HG03442 (cell line): ENCODE measurements around the gene NEGR1.
"Not testable (repeated sequence)": the region's sequence is repeated elsewhere in the genome, so short reads cannot be mapped to it uniquely, and the experiment has no call there.

Experiments used
- ATAC-seq: cut with Tn5 transposase; IDR thresholded peaks from one replicate; pipeline ENCODE4 v1.9.1; 2021; ENCODE audit warnings: mild to moderate bottlenecking, moderate library complexity; ENCODE audit not compliant: unreplicated experiment

Gene NEGR1

DNA sequence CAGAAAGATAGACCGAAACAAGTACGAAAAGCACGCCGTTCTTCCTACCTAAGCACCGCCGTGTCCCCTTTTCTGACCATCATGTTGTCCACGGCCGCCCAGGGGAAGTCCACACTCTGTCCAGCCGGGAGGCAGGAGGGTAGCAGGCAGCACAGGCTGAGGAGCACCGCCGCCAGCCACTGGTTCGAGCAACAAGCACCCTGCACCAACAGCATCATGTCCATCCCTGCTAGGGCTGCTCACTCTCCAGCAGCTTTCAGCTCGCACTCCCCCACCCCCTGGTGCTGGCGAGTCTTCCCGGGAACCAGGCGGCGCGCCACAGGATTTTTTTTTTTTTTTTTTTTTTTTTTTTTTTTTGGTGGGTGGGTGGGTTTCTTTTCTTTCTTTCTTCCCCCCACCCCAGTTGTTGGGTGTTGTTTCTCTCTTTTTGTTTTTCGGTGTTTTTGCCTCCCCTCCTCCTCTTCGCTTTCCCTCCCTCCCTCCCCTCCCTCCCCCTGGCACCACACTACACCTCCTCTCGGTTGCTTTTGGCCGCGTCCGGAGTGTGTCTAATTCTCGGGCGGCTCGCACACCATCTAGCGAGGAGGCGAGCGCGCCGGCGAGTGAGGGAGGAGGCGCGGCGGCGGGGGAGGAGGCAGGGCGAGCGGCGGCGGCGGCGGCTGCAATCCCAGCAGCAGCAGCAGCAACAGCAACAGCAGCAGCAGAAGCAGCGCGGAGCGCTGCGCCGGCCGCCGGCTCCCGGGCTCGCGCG lies at the start of gene NEGR1:
NEGR1 (minus strand) TSS at position 269 of the 751 bp plus-strand sequence.
- ATAC-seq = peak; percentile 77

- no peak for ATAC-seq
These were observed 44.2 kb upstream of the NEGR1 start for GRCh38 chr1:72326494-72326893.

DNA sequence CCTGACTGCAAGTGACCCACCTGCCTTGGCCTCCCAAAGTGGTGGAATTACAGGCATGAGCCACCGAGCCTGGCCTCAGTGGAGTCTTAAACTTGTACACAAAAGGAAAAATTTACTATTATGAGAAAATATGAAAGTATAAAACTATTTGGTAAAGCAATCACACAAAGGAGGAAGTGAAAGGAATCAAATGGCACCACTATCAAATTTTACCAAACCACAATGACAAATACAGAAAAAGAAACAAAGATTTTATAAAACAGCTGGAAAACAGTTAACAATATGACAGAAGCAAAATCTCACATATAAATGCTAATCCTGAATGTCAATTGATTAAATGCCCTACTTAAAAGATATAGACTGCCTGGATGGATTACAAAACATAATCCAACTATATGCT lies 42.1 kb upstream of the NEGR1 start:
- no peak for ATAC-seq

DNA sequence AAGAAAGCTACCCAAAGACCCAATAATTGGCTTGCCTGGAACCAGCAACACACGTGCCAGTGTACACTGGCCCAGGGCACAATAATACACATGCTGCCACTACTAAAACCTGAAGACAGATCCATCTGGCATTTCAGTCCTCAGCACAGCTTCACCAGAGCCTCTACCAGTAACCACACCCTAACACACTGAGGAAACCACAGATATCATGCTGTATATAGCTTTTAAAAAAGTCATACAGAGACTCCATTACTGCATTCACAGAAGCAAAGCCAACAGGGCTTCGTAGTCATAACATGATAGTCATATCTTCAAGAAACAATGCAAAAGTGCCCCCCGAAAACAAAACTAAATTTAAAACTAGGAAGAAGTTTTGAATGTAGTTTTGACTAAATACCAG lies 40.6 kb upstream of the NEGR1 start:
- ATAC-seq = no peak

DNA sequence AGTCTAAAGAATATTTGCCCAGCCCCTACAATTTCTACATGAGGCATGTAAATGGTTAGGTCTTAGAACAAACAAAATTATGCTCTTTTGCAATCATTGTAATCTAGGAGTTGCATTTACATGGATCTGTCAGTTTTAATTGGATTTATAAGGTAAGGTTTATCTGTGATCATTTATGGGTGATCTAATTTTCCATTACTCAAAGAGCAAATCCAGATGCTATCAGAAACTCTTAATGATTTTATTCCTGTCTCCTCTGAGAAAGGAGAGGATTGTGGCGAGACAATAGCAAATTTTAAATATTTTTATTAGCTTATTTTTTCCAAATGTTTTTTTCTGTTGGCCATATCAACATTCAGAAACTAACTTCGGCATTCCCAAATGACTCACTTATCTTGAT lies 14.2 kb upstream of the NEGR1 start:
- no peak for ATAC-seq

DNA sequence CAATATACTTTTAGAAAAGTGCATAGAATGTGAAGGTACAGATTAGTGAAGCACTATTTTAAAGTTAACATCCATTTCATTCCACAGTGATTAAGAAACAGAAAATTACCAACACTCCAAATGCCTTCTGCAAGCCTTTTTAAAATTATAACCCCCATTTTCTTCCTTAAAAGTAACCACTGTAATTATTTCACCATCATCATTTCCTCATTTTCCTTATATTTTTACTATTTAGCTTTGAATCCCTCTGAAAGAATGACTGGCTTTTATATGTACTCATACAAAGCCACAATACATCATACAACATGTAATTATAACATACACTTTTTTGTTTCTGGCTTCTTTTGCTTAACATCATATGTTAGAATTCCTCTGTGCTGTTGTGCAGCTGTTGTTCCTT lies 6.5 kb upstream of the NEGR1 start:
- no peak for ATAC-seq

- no peak for ATAC-seq
These were observed 4.1 kb upstream of the NEGR1 start for GRCh38 chr1:72286401-72286800.

DNA sequence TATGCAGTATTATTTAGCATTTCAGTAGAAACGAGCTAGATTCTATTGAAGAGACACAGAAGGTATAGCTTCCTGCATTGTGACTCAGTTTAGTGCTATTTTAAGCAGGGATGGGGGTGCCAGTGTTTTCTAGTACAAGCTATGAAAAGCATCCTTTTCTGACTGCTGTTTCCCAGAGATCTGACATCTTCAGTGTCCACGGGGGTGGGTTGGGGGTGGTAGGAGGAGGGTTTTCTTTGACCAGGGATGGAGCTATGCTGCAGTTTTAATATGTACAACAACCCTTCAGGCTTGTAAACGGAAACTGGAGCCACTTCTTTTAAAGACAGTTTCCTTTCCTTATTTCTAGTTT lies 2.7 kb upstream of the NEGR1 start:
- no peak for ATAC-seq

DNA sequence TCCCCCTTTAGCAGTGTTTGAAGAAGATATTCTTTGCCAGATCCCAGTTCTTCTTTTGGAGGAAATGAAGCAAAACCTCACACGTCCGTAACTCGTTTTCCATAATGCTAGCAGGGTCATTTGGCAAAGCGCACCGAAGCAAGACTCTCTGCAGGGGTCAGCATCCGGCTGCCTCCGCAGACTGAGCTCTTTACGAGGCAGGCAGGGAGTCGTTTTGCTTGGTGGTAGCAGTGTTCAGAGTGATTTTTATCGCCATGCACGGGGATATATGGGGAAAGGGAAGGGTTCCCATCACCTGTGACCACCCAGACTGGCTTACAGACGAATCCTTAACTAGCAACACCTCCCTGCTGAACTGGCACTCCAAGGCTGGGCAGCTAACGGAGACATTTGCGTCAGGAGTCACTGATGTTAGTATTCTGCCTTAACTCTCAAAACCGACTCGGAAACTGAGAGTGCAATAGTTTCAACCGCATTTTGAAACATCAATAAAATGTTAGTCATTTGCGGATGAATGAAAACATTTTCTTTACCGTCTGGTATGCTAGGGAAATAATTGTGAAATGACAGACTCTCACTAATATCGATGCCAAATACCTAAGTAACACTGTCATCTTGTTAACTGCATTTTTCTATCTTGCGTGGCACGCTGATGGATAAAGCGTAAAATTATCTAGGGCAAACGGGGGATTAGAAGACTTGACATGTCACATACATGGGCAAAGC lies 2.2 kb upstream of the NEGR1 start:
- ATAC-seq = peak; percentile 62

DNA sequence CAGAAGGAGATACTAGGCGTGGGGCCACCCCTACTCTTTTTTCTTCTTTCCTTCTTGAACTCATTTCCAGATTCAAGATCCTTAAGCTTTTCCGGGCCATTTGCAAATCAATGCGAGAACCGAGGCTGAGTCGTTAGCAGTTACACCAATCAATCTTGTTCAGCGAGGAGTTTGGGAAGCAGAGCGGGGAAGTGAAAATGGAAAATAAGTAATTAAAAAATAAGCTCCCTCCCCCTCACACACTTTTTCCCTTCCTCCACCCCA lies 1.7 kb upstream of the NEGR1 start:
- no peak for ATAC-seq

DNA sequence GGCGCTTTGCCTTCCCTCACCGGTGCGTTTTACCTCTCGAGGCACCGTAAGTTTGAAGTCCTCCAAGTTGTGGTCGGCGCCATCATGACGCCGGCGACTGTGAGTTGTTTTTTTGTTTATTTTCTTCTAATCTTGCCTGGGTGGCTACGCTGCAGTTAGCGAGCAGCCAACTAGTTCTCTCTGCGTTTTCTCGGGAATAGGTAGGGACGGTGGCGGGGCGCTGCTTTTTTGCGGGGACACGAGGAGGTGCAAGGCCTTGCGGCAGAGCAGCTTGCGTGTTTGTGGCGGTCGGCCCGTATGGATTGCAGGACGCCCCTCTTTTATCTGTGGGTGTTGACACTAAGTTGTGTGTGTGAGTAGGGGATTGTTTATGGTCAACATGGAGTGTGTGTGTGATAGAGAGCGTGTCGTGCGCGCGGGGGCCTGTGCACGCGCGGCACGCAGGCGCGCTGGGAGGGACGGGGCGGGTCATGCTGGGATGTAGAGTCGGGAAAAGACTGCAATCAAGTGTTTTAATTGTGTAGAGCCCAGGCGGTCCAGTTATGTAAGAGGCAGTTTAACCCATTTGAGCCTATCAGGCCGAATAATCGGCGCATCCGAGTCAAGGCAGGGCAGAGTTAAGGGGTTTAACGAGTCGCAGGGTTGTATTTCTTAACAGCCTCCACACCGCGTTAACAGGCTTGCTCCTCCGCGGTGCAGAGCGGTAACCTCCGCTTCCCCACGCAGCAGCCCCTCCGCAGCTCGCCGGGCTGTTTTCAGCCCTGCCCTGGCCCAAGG lies 1.2 kb upstream of the NEGR1 start:
- ATAC-seq = no peak

DNA sequence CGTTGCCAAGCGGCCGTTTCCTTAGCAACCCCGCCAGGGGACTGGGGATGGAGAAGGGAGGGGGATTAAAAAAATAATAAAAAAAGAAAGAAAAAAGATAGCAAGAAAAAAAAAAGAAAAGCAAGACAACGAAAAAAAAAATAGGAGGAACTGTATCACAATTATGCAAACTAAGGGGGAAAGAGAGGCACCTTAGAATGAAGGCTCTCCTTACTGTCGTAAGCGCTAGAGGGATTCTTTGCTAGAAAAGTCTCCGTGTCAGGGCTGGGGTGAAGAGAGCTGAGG lies 625 bp upstream of the NEGR1 start:
- ATAC-seq = no peak

- ATAC-seq = no peak
These were observed 585 bp downstream of the NEGR1 start for GRCh38 chr1:72281637-72282270.

DNA sequence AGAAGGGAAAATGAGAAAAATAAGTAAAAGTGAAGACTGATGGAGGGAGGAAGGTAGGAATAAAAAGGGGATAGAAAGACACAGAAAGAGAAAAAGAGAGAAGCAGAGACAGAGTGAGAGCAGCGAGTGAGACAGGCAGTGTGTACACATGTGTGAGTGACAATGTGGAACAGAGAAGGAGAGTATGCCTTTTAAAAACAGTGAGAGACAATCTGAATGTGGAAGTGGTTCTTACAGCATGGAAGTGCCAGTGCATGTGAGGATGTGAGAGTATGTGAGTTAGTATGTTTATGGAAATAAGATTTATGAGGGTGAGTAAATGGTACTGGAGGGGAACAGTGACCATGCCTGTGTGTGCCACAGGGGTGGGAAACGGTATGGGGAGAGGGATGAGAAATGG lies 1.2 kb downstream of the NEGR1 start:
- no peak for ATAC-seq

- ATAC-seq = no peak
These were observed 1.6 kb downstream of the NEGR1 start for GRCh38 chr1:72280711-72281110.

DNA sequence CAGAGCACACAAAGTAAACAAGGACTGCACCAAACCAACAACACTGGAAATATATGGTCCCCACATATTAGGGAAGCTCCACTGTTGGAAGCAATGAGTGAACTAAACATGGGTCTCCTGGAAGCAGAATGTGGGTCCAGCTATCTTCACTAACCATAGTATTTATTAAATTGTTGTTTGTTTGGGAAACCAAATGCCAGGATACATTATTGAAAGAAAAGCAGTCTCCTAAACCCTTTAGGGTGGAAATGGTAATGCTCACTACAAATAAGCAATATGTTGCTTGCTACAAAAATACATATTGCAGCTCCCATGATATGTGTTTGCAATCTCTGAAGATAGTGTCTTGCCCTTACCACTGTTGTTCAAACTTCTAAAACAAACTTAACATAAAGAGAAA lies 2.2 kb downstream of the NEGR1 start:
- ATAC-seq = no peak

DNA sequence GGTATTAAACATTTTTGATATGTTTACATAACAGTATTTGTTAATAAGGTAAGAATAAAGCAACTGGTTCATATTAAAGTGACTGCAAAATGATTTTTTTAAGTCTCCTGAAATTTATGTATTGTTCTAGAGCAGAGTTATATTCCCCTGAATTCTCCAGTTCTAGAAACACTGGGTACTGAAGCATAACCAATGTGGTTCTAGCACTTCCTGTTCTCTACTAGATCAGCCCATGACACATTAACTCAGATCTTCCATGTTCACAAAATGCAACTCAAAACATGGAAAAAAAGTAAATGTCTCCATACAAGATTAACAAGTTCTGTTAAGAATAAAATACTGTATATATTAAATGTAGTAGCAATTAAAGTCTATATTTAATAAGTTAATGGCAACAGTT lies 3.9 kb downstream of the NEGR1 start:
- no peak for ATAC-seq

DNA sequence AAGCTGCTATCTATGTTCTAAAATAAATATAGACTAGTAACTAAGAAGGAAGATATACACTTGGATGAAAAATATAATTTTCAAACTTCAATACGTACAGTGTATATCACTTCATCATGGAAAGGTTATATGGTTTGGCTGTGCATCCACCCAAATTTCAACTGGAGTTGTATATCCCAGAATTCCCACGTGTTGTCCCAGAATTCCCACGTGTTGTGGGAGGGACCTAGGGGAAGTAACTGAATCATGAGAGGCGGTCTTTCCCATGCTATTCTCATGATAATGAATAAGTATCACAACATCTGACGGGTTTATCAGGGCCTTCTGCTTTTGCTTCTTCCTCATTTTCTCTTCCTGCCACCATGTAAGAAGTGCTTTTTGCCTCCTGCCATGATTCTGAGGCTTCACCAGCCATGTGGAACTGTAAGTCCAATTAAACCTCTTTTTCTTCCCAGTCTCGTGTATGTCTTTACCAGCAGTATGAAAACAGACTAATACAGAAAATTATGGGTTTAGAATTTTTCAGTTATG lies 10.7 kb downstream of the NEGR1 start:
- ATAC-seq = no peak

GRCh38 chr1:72262735-72263134 lies 19.6 kb downstream of the NEGR1 start:
- ATAC-seq = no peak

GRCh38 chr1:72253132-72253531 lies 29.2 kb downstream of the NEGR1 start:
- no peak for ATAC-seq

- no peak for ATAC-seq
These were observed 40.9 kb downstream of the NEGR1 start for GRCh38 chr1:72241397-72241796.

DNA sequence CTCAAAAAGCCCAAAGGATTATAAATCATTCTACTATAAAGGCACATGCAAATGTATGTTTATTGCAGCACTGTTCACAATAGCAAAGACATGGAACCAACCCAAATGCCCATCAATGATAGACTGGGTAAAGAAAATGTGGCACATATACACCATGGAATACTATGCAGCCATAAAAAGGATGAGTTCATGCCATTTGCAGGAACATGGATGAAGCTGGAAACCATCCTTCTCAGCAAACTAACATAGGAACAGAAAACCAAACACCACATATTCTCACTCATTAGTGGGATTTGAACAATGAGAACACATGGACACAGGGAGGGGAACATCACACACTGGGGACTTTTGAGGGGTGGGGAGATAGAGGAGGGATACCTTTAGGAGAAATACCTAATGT lies 46.4 kb downstream of the NEGR1 start:
- not testable (repeated sequence) for ATAC-seq
